NT2/D1 (cell line): ENCODE measurements around the gene TIAM2.

ENCODE experiments used
- SUZ12 ChIP-seq: IDR thresholded peaks from 2 replicates; pipeline ENCODE4 v1.6.1; 2011; ENCODE audit not compliant: insufficient read length, insufficient read depth; ENCODE audit errors: extremely low read depth
- YY1 ChIP-seq: IDR thresholded peaks from 2 replicates; pipeline ENCODE4 v1.6.1; 2011; ENCODE audit not compliant: insufficient read length, insufficient read depth
- ZNF274 ChIP-seq: IDR thresholded peaks from 2 replicates; pipeline ENCODE4 v1.6.1; 2011; ENCODE audit warnings: mild to moderate bottlenecking, low read depth, low read length

DNA sequence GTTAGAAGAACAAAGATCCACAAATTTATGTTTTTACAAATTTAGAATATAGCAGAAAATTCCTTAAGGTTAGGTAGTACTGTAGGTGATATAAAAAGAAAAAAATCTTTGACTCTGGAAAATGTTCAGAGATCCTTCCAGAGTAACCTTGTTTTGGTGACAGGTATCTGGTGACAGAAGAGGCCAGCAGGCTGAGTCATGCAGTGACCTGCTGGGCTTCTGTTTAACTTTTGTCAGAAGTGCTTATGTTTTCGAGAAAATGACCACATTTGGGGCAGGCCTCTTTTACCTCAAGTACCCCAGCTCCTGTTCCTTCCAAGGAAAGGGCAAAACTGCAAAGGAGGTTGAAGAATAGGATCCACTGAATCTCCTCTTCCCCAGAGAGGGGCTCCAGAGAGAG, 258.2 kb downstream of the TIAM2 start:
- TF ChIP-seq ZNF274 (no peak), SUZ12 (no peak), YY1 (no peak)
